Gastrocnemius medialis (tissue), 4 donors: ENCODE data around the gene CAMK2D.

Experiments used
- POLR2A ChIP-seq, 2 donors: fragments of 450-650 bp; IDR thresholded peaks; one replicate each; pipeline ENCODE4 v1.6.1; 2017; ENCODE audit warnings: antibody characterized with exemption in 2 of 2, mild to moderate bottlenecking in 2 of 2, moderate library complexity in 2 of 2
- TF ChIP-seq, protein P1 (sequence below), 5 experiments: fragments of 450-650 bp in 3 of 5; fragments of 200-600 bp in 2 of 5; sonication (generic) in 2 of 5; IDR thresholded peaks in 4 of 5; conservative IDR thresholded peaks in 1 of 5; 1 replicate in 4 of 5; 2 replicates in 1 of 5; pipeline ENCODE4 v1.5.1; 2016 to 2019; ENCODE audit warnings: antibody characterized with exemption in 5 of 5, mild to moderate bottlenecking in 3 of 5, moderate library complexity in 3 of 5

DNA sequence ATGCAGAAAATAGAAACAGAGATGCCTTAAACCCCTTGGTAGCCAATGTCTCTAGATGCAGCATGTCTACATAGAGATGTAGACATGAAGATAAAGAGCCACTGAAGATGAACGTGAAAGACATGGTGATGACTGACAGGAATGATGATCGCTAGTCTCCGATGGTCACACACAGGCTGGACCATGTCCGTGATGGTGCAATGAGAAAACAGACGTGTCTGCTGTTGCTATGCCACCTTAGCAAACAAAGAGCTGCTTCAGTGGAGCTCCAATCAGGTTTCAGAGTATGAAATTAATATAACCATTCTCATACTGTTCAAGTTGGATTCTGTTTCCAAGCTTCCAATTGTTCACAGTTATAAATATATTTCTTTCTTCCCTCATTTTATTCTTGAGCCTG, 256.5 kb downstream of the CAMK2D start:
- TF ChIP-seq, protein P1, sequence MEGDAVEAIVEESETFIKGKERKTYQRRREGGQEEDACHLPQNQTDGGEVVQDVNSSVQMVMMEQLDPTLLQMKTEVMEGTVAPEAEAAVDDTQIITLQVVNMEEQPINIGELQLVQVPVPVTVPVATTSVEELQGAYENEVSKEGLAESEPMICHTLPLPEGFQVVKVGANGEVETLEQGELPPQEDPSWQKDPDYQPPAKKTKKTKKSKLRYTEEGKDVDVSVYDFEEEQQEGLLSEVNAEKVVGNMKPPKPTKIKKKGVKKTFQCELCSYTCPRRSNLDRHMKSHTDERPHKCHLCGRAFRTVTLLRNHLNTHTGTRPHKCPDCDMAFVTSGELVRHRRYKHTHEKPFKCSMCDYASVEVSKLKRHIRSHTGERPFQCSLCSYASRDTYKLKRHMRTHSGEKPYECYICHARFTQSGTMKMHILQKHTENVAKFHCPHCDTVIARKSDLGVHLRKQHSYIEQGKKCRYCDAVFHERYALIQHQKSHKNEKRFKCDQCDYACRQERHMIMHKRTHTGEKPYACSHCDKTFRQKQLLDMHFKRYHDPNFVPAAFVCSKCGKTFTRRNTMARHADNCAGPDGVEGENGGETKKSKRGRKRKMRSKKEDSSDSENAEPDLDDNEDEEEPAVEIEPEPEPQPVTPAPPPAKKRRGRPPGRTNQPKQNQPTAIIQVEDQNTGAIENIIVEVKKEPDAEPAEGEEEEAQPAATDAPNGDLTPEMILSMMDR (IDR thresholded peaks at IDR 0.05 in 4 of 5, conservative IDR thresholded peaks at IDR 0.05 in 1 of 5) = no peak
- no peak for TF ChIP-seq POLR2A (IDR thresholded peaks at IDR 0.05)
